ENCODE data around the gene DLGAP1. TPM values are rescaled to one million over a fixed set of nuclear protein-coding genes. Genes with fewer than 3 reads are reported as not detected.

DLGAP1 gene
- total and polyA plus RNA-seq, 5 donors from 2014 or later = 0.11 to 5.4 (median 0.68) TPM

DNA sequence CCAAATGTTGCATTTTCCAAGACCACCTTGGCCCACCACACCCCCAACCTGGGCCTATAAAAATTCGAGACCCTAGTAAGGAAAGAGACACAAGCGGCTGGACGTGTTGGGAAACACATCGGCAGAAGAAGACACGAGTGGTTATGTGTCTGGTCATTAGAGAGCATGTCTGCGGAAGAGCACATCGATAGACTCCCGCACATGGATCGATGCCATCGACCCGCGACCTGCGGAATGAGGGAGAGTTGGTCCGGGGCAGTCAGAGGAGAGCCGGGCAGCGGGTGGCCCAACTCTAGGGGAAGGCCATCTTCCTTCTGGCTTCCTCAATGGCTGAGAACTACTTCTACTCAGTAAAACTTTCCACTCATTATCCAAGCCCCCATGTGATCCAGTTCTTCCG, 785.7 kb downstream of the DLGAP1 start:
- no peaks in the 10 kb centered on the region for H3K27me3 ChIP-seq (ENCODE audit: control insufficient read depth, insufficient read depth, low read length)
- no peaks in the 10 kb centered on the region for H3K9me3 Mint-ChIP-seq
- H3K36me3 ChIP-seq (ENCODE audit: control insufficient read depth, insufficient read depth, low read length) = no peaks in the 10 kb centered on the region
- H3K4me3 ChIP-seq (ENCODE audit: low read depth, low read length) = no peak overlapping the region
- peaks cover 21% of the 10 kb centered on the region for H3K27me3 Mint-ChIP-seq
- no peaks in the 10 kb centered on the region for H3K36me3 Mint-ChIP-seq
- no peak for ATAC-seq (ENCODE audit: low read depth in 2 of 2)
- H3K27ac ChIP-seq (ENCODE audit: insufficient read depth, low read length, poor library complexity, severe bottlenecking) = no peak overlapping the region
- peaks cover 0 to 9% (median 0%) of the 10 kb centered on the region in 4 donors for H3K4me1 Mint-ChIP-seq
- no peaks in the 10 kb centered on the region for H3K9me3 ChIP-seq (ENCODE audit: control insufficient read depth in 2 of 2, low read length in 2 of 2)
- no peak overlapping the region for H3K4me3 Mint-ChIP-seq
- no peak for DNase-seq
- H3K4me1 ChIP-seq (ENCODE audit: control insufficient read depth, insufficient read depth, low read length, poor library complexity, severe bottlenecking) = peaks cover 7% of the 10 kb centered on the region
- no peak overlapping the region for H3K27ac Mint-ChIP-seq

DNA sequence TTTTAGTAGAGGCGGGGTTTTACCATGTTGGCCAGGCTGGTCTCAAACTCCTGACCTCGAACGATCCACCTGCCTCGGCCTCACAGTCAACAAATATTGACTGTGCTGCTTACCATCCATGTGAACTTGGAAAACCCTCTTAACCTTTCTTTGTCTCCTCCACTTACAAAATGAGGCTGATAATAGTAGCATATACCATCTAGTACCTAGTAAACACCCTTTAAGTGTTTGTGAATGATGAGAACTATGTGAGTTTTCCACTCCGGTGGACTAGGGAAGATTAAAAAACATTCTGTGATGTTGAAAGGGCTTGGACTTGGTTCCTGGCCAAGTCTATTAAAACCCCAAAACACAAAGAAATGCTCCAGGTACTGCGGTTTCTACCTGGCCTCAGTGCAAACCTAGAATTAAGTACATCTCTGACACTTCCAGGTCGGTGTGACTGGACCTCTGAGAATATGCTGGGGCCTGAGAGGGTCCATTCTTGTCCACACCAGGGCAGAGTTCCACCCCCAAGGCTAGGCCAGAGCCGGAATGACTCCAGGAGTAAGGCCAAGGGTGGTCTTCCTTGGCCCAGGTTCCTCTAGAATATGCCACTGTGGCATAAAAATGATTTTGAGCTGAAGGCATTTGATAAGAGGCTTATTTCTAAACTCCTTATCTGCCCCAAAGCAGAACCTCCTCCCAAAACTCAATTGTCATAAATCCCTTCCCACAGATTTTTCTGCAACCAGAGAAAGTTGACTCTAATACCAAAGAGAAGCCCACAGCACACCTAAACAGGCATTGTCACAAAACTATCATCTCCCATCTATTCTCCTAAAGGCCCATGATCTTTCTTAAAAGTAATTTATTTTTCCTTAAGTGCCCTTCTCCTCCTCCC, 787.6 kb downstream of the DLGAP1 start:
- no peak overlapping the region for H3K4me3 Mint-ChIP-seq
- peaks cover 0 to 9% (median 0%) of the 10 kb centered on the region in 4 donors for H3K4me1 Mint-ChIP-seq
- H3K36me3 Mint-ChIP-seq = no peaks in the 10 kb centered on the region
- ATAC-seq (ENCODE audit: low read depth in 2 of 2) = no peak
- H3K9me3 Mint-ChIP-seq = no peaks in the 10 kb centered on the region
- H3K27me3 ChIP-seq (ENCODE audit: control insufficient read depth, insufficient read depth, low read length) = no peaks in the 10 kb centered on the region
- peak overlapping the region in 2 of 3 donors; percentile 5 to 54 for H3K27ac Mint-ChIP-seq
- H3K36me3 ChIP-seq (ENCODE audit: control insufficient read depth, insufficient read depth, low read length) = no peaks in the 10 kb centered on the region
- H3K4me1 ChIP-seq (ENCODE audit: control insufficient read depth, insufficient read depth, low read length, poor library complexity, severe bottlenecking) = peaks cover 7% of the 10 kb centered on the region
- H3K4me3 ChIP-seq (ENCODE audit: low read depth, low read length) = no peak overlapping the region
- peaks cover 17% of the 10 kb centered on the region for H3K27me3 Mint-ChIP-seq
- H3K27ac ChIP-seq (ENCODE audit: insufficient read depth, low read length, poor library complexity, severe bottlenecking) = no peak overlapping the region
- no peaks in the 10 kb centered on the region for H3K9me3 ChIP-seq (ENCODE audit: control insufficient read depth in 2 of 2, low read length in 2 of 2)
- no peak for DNase-seq

- Histone ChIP-seq H3K9me3 (ENCODE audit: control insufficient read depth in 2 of 2, low read length in 2 of 2) (no peaks in the 10 kb centered on the region), H3K27me3 (ENCODE audit: control insufficient read depth, insufficient read depth, low read length) (no peaks in the 10 kb centered on the region), H3K4me3 (ENCODE audit: low read depth, low read length) (peak overlapping the region; percentile 44), H3K4me1 (ENCODE audit: control insufficient read depth, insufficient read depth, low read length, poor library complexity, severe bottlenecking) (peaks cover 7% of the 10 kb centered on the region), H3K36me3 (ENCODE audit: control insufficient read depth, insufficient read depth, low read length) (no peaks in the 10 kb centered on the region), H3K27ac (ENCODE audit: insufficient read depth, low read length, poor library complexity, severe bottlenecking) (no peak overlapping the region)
- no peaks in the 10 kb centered on the region for H3K9me3 Mint-ChIP-seq
- ATAC-seq (ENCODE audit: low read depth in 2 of 2) (no peak), DNase-seq (no peak)
- peaks cover 17% of the 10 kb centered on the region for H3K27me3 Mint-ChIP-seq
- no peak overlapping the region for H3K27ac Mint-ChIP-seq
- H3K4me3 Mint-ChIP-seq = no peak overlapping the region
- peaks cover 0 to 9% (median 0%) of the 10 kb centered on the region in 4 donors for H3K4me1 Mint-ChIP-seq
- no peaks in the 10 kb centered on the region for H3K36me3 Mint-ChIP-seq
Measured at GRCh38 chr18:3666526-3667254, 788.4 kb downstream of the DLGAP1 start.

DNA sequence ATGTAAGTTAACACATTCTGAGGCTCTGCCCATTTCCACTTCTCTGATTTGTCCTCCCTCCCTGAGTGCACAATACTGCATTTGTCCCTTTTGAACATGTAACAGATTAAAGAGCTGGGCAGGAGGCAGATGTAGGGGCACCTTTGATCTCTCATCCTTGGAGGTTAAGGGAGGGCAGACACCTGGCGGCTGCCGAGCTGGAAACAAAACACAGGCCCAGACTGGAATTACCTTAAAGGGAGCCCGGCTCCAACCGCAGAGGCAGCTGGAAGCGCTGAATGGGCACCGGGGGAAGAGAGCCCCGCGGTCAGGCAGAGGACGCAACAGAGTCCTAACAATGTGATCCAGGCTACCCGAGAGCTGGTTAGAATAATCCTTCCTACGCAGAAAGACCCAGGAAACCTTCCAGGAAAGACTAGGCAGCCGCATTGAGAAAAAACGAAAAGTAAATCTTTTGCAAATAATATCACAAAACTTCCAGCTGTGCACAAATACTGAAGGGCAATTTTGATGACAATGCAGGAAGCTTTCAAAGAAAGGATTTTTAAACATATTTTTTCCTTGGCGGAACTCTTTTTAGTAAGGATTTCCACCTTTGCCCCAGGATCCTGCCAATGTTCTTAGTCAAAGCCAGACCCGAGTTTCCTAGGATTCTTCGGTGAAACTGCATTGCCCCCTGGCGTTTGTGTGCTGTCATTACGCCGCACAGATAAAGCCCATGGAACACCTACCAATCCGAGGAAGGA, 789.2 kb downstream of the DLGAP1 start:
- H3K9me3 Mint-ChIP-seq = no peaks in the 10 kb centered on the region
- no peak overlapping the region for H3K27ac ChIP-seq (ENCODE audit: insufficient read depth, low read length, poor library complexity, severe bottlenecking)
- H3K27me3 ChIP-seq (ENCODE audit: control insufficient read depth, insufficient read depth, low read length) = no peaks in the 10 kb centered on the region
- H3K4me3 Mint-ChIP-seq = peak overlapping the region in 2 of 4 donors; percentile 29 to 59
- H3K36me3 Mint-ChIP-seq = no peaks in the 10 kb centered on the region
- DNase-seq (peak; percentile 58 to 74 (median 68)), ATAC-seq (ENCODE audit: low read depth in 2 of 2) (peak; percentile 62 to 77)
- peaks cover 17% of the 10 kb centered on the region for H3K27me3 Mint-ChIP-seq
- no peak overlapping the region for H3K27ac Mint-ChIP-seq
- peaks cover 7% of the 10 kb centered on the region for H3K4me1 ChIP-seq (ENCODE audit: control insufficient read depth, insufficient read depth, low read length, poor library complexity, severe bottlenecking)
- H3K4me3 ChIP-seq (ENCODE audit: low read depth, low read length) = peak overlapping the region; percentile 44
- H3K36me3 ChIP-seq (ENCODE audit: control insufficient read depth, insufficient read depth, low read length) = no peaks in the 10 kb centered on the region
- peaks cover 0 to 9% (median 0%) of the 10 kb centered on the region in 4 donors for H3K4me1 Mint-ChIP-seq
- no peaks in the 10 kb centered on the region for H3K9me3 ChIP-seq (ENCODE audit: control insufficient read depth in 2 of 2, low read length in 2 of 2)

DNA sequence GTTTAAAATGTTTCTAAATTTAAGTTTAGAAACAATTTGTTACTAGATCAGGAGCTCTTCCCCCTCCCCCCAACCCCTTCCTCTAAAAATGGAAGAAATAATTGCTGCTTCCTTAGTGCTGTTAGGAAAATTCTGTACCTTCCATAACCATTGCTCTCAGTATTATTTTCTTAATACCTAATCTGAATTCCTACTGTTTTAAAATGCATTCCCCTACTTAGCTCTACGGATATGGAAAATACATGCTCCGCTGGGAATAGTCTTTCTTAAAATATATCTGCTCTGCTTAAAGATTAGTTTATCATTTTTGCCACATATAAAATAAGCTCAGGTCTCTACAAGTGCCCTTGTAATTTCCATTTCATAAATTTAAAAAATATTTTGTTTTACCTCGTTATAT, 789.9 kb downstream of the DLGAP1 start:
- no peaks in the 10 kb centered on the region for H3K9me3 Mint-ChIP-seq
- DNase-seq (no peak), ATAC-seq (ENCODE audit: low read depth in 2 of 2) (no peak)
- H3K36me3 Mint-ChIP-seq = no peaks in the 10 kb centered on the region
- peaks cover 7% of the 10 kb centered on the region for H3K4me1 ChIP-seq (ENCODE audit: control insufficient read depth, insufficient read depth, low read length, poor library complexity, severe bottlenecking)
- H3K4me3 Mint-ChIP-seq = no peak overlapping the region
- H3K27me3 ChIP-seq (ENCODE audit: control insufficient read depth, insufficient read depth, low read length) = no peaks in the 10 kb centered on the region
- H3K9me3 ChIP-seq (ENCODE audit: control insufficient read depth in 2 of 2, low read length in 2 of 2) = no peaks in the 10 kb centered on the region
- H3K27ac Mint-ChIP-seq = peak overlapping the region in 1 of 3 donors; percentile 20
- peaks cover 17% of the 10 kb centered on the region for H3K27me3 Mint-ChIP-seq
- H3K36me3 ChIP-seq (ENCODE audit: control insufficient read depth, insufficient read depth, low read length) = no peaks in the 10 kb centered on the region
- no peak overlapping the region for H3K27ac ChIP-seq (ENCODE audit: insufficient read depth, low read length, poor library complexity, severe bottlenecking)
- H3K4me3 ChIP-seq (ENCODE audit: low read depth, low read length) = no peak overlapping the region
- H3K4me1 Mint-ChIP-seq = peaks cover 0 to 9% (median 0%) of the 10 kb centered on the region in 4 donors

DNA sequence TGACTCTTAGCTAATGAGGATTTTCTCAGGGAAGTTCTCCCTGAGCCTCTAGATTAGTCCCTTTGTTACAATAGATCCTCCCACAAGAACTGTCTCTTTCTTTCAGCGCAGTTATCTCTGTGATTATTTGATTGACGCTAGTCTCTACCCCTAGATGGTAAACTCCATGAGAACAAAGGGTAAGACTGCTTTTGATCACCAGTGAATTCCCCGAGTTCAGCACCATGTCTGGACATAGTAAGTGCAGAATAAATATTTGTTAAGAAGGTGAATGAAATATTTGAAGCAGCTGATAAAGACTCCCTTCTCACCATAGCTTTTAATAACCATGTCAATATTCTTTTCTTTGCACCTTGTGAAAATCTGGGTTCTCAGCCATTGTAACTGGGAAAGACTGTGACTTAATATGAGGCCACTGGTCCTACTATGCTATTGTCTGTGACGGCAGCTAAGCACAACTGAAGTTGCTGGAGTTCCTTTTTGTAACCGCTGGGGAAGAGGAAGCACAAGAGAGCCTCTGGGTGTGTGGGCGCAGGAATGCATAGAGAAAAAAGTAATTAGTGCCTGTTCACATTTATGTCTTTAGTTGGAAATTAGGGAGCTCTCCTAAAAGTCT, 790.4 kb downstream of the DLGAP1 start:
- peaks cover 0 to 9% (median 0%) of the 10 kb centered on the region in 4 donors for H3K4me1 Mint-ChIP-seq
- H3K27me3 Mint-ChIP-seq = peaks cover 17% of the 10 kb centered on the region
- Histone ChIP-seq H3K27me3 (ENCODE audit: control insufficient read depth, insufficient read depth, low read length) (no peaks in the 10 kb centered on the region), H3K36me3 (ENCODE audit: control insufficient read depth, insufficient read depth, low read length) (no peaks in the 10 kb centered on the region), H3K27ac (ENCODE audit: insufficient read depth, low read length, poor library complexity, severe bottlenecking) (no peak overlapping the region), H3K4me1 (ENCODE audit: control insufficient read depth, insufficient read depth, low read length, poor library complexity, severe bottlenecking) (peaks cover 7% of the 10 kb centered on the region), H3K9me3 (ENCODE audit: control insufficient read depth in 2 of 2, low read length in 2 of 2) (no peaks in the 10 kb centered on the region), H3K4me3 (ENCODE audit: low read depth, low read length) (no peak overlapping the region)
- DNase-seq (peak in 1 of 3 donors; percentile 3), ATAC-seq (ENCODE audit: low read depth in 2 of 2) (no peak)
- H3K36me3 Mint-ChIP-seq = no peaks in the 10 kb centered on the region
- H3K27ac Mint-ChIP-seq = no peak overlapping the region
- H3K4me3 Mint-ChIP-seq = no peak overlapping the region
- no peaks in the 10 kb centered on the region for H3K9me3 Mint-ChIP-seq

DNA sequence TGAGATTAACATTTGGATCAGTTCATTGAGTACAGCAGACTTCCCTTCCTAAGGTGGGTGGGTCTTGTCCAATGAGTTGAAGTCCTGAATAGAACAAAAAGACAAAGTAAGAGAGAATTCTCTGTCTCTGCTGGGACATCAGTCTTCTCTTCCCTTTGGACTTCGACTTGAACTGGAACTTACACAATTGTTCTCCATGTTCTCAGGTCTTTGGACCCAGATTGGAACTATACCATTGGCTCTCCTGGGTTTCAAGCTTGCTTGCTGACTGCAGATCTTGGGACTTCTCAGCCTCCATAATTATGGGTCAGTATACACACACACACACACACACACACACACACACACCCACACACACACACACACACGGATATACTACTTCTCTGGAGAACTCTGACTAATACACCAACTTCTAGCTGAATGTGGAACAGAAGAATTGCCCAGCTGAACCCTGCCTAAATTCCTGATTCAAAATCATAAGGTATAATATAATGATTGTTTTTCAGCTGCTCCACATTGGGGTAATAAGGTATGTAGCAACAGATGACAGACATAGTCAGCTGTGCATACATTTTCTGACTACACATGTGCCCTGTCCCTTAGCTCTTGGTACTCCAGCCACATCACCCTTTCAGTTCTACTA, 791.1 kb downstream of the DLGAP1 start:
- peaks cover 7% of the 10 kb centered on the region for H3K4me1 ChIP-seq (ENCODE audit: control insufficient read depth, insufficient read depth, low read length, poor library complexity, severe bottlenecking)
- no peaks in the 10 kb centered on the region for H3K9me3 Mint-ChIP-seq
- ATAC-seq (ENCODE audit: low read depth in 2 of 2) (no peak), DNase-seq (no peak)
- peaks cover 0 to 9% (median 0%) of the 10 kb centered on the region in 4 donors for H3K4me1 Mint-ChIP-seq
- H3K9me3 ChIP-seq (ENCODE audit: control insufficient read depth in 2 of 2, low read length in 2 of 2) = no peaks in the 10 kb centered on the region
- H3K4me3 Mint-ChIP-seq = no peak overlapping the region
- no peaks in the 10 kb centered on the region for H3K36me3 ChIP-seq (ENCODE audit: control insufficient read depth, insufficient read depth, low read length)
- H3K4me3 ChIP-seq (ENCODE audit: low read depth, low read length) = no peak overlapping the region
- no peaks in the 10 kb centered on the region for H3K27me3 ChIP-seq (ENCODE audit: control insufficient read depth, insufficient read depth, low read length)
- no peaks in the 10 kb centered on the region for H3K36me3 Mint-ChIP-seq
- H3K27me3 Mint-ChIP-seq = peaks cover 17% of the 10 kb centered on the region
- no peak overlapping the region for H3K27ac ChIP-seq (ENCODE audit: insufficient read depth, low read length, poor library complexity, severe bottlenecking)
- H3K27ac Mint-ChIP-seq = no peak overlapping the region

Data from CD4-positive, CD25-positive, alpha-beta regulatory T cell (primary cell).